ENCODE data around the gene ZNF814. TPM values are rescaled to one million over a fixed set of nuclear protein-coding genes. Genes with fewer than 3 reads are reported as not detected.
"Not testable (repeated sequence)": the region's sequence is repeated elsewhere in the genome, so short reads cannot be mapped to it uniquely, and the experiment has no call there.

The ZNF814 gene
- total RNA-seq, 1 donor from 2014 or later, result 51.7 TPM

DNA sequence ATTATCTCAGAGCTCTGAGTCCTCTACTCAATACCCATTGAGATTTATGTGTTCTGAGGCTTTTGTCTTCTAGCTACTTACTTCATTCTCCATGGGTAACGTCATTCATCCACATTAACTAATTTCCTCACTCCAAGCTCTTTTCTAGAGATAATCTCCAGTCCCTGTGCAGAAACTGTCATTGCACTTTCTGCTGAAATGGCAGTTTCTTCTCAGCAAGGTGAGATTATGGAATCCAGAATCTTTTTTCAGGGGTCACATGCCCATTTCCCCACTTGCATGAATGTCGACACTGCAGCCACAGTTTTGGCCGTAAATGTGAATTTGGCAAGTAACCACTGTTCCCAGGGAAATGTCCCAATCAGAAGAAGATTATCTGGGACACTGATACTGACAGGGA lies 26.5 kb downstream of the ZNF814 start:
- not testable (repeated sequence) for DNase-seq (ENCODE audit: low spot score)

DNA sequence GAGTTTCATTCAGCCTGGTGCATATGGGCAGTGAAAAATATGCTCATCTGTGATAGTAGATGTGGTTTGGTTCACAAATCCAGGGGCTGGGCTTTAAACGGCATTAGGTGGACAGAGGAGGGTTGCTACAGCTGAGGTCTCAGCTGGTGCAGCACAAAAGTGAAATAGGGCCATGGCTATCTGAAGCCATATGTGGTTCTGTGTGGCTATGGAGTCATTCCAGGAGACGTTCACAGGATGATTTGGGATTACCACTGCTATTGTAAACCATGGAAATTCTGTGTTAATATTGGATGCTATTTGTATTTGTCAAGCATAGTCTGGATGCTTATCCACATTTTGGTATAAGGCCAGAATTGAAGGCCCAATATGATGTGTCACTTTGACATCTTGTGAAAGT lies 34.7 kb downstream of the ZNF814 start:
- not testable (repeated sequence) for DNase-seq (ENCODE audit: low spot score)

DNA sequence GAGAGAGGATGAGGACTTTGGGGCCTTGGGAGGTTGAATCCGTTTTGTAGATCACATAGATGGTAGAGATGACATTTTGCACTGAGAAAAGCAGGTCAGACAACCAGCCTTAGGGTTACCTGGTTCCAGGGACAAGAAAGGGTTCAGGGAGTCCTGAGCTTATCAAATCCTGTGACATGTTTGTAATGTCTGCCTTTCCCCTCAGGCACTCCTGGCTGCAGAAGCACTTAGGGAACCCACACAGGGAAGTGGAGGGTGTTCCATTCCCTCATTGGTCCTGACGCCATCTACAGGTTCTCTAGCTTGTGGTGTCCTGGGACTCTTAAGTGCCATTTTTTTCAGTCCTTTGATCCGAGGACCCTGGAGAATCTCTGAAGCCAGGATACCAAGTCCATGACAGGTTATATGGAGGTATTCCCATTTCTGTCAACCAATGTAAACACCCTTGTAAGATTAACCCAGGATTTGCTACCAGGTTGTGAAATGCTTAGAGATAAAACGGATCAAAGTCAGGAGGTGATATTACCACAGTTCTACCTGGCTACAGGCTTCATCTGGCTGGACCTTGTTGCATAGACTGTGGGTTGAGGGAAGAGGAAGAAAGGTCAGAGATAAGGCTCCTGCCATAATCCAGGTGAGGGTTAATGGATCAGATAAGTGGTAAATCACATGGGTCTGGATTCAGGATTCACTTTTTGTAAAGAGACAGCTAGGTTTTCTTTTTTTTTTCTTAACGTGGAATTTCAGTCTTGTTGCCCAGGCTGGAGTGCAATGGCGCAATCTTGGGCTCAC lies 36.8 kb downstream of the ZNF814 start:
- DNase-seq (ENCODE audit: low spot score), result not testable (repeated sequence)

DNA sequence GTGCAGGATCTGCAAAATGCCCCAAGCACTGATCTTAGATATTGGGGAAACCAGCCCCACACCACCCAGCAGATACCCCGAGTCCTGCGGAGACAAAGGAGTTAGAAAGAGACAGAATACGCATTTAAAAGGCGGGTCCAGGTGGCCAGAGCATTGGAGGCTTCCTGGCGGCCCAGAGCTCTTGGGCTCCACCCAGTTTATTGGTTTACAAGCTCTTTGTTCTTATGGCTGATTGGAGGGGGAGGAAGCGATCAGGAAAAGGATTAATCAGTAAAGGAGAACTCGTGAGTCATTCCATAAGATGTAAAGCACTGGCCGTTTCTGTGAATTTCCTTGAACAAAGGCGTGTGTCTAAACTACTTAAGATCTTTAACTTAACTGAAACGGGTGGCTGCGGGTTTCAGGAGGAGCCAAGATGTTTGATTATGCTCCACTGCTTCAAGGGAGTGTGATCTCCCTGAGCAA lies 38.3 kb downstream of the ZNF814 start:
- no peak for DNase-seq (ENCODE audit: low spot score)

DNA sequence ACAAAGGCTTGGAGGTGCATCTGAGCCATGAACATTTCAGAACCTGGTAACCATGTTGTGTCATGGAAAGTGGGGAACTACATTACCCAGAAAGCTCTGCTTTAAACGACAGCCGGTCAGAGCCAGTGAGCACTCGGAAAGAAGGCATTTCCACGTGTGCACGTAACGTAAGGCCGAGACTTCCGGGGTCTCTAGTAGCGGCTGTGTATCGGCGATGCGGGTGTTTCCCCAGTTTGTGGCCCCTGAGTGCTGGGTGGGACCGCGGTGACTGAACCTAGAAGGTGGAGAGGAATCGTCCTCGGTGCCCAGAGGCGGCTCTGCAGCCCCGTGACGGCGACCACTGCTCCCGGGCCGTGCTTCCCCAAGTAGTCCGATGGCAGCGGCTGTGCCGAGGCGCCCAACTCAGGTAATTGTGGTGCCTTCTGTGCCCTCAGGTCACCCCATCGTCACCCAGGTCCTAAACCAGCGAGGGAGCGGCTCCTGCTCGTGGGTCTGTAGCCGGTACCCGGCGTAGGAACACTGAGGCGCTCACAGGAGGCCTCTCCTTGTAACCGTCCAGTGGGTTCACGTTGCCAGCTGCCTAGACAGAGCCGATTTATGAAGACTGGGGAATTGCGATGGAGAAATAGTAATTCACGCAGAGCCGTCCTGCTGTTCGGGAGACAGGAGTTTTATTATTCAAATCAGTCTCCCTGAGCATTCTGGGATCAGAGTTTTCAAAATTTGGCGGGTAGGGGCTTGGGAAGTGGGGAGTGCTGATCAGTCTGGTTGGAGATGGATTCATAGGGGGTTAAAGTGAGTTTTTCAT lies 39.0 kb downstream of the ZNF814 start, which contains the start of gene ZNF587:
ZNF587 (plus strand) TSS at position 194 of the 808 bp plus-strand sequence; CDS start at position 374, 180 bp downstream.
- DNase-seq (ENCODE audit: low spot score), result peak; percentile 78

DNA sequence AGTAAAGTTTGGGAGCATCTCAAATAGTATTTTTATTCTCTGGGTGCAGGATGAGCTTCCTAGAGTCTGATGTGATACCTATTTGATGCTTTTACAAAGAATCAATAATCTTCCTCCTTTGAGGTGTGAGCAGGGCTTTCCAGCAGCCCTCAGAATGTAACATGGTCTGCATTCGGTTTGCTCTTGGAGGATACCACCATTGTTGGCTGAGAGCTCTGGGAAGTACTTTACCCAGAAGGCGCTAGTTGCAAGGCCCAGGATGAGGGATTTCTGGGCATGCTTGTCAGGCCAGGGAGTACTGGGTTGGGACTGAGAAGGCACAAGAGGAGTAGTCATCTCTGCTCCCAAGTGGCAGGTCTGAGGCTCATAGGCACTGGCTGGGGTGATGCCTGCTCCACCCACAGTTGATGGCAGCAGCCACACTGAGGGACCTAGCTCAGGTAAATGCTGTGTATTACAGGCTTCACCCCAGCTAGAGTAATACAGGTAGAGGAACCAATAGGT lies 39.6 kb downstream of the ZNF814 start:
- not testable (repeated sequence) for DNase-seq (ENCODE audit: low spot score)

DNA sequence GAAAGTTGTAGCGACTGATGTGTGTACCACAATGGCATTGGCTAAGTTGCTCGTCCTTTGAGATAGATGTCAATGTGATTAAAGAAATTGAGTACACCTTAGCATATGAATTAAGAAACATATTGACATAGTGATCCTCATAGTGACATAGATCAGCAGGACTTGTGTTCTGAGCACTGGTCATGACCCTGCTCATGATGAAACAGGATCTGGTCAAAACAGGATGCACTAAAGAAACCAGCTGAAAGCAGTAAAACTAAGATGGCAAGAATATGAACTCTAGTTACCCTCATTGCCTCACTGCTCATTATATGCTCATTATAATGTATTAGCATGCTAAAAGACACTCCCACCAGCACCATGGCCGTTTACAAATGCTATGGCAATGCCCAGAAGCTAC lies 41.7 kb downstream of the ZNF814 start:
- DNase-seq (ENCODE audit: low spot score), result not testable (repeated sequence)

DNA sequence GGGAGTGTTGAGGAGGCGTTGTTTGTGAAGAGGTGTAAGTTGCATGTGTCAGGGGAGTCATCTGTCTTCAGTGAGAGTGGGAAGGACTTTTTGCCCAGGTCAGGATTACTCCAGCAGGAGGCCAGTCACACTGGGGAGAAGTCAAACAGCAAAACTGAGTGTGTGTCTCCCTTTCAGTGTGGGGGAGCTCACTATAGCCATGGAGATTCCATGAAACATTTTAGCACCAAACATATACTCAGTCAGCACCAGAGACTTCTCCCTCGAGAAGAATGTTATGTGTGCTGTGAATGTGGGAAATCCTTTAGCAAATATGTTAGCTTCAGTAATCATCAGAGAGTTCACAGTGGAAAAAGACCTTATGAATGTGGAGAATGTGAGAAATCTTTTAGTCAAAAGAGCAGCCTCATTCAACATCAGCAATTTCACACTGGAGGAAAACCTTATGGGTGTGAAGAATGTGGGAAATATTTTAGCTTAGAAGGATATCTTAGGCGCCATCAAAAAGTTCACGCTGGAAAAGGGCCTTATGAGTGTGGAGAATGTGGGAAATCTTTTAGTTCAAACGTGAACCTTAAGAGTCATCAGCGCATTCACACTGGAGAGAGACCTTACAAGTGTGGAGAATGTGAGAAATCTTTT lies 47.6 kb downstream of the ZNF814 start:
- no peak for DNase-seq (ENCODE audit: low spot score)

DNA sequence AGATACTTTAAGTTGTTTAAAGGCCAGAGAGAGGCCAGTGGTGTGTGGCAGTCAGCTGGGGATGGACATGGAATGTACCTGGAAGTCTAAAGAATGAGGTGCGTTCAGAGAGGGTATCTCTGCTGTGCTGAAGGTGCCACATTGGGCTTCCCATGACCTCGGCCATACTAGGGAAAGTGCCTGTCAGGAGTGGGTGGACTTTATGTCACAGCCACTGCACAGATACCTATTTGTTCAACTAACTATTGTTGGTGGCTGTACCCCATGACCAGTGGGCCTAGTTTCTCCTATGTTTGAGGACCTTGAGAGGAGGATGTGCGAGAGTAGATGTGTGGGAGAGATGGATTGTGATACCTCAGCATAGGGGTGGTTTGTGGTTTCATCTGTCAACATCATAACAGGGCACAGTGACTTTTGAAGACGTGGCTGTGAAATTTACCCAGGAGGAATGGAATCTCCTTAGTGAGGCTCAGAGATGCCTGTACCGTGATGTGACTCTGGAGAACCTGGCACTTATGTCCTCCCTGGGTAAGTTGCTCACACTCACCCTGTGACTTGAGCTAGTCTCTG lies 50.1 kb downstream of the ZNF814 start:
- not testable (repeated sequence) for DNase-seq (ENCODE audit: low spot score)

DNA sequence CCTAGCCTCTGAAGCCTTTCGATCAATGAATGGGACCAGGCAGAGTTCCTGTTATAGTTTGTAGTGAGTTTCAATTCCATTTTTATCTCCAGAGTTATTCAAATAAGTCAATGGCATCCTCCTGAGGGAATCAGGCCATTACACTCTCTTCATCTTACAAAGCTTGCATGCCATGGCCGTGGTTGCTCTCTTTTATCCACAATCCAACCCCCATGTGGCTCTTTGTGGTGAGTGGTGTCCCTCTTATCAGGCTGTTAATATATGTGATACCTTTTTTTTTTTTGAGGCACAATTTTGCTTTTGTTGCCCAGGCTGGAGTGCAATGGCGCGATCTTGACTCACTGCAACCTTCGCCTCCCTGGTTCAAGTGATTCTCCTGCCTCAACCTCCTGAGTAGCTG lies 51.8 kb downstream of the ZNF814 start:
- DNase-seq (ENCODE audit: low spot score), result not testable (repeated sequence)

DNA sequence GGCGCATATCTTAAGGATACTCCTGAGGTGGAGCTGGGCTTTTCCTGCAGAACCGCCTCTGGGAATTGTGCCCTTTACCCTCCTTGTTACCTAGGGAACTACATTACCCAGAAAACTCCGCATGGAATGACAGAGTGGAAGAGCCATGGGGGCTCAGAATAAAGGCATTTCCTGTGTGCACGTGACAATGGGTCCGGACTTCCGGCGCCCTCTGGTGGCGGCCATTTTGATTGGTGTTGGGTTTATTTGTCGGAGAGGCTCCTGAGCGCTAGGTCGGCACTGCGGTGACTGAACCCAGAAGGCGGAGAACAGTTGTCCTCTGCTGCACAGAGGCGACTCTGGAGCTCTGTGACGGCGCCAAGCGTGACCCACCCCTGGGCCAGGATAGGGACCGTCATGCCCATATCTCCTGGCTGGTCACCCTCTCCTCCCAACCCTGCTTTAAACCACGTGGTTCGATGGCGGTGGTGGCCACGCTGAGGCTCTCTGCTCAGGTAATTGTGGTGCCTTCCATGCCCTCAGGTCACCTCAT lies 58.7 kb downstream of the ZNF814 start, which contains the start of gene ZNF587B:
ZNF587B (plus strand) TSS at position 229 of the 532 bp plus-strand sequence; CDS start at position 459, 230 bp downstream.
- DNase-seq (ENCODE audit: low spot score), result no peak

DNA sequence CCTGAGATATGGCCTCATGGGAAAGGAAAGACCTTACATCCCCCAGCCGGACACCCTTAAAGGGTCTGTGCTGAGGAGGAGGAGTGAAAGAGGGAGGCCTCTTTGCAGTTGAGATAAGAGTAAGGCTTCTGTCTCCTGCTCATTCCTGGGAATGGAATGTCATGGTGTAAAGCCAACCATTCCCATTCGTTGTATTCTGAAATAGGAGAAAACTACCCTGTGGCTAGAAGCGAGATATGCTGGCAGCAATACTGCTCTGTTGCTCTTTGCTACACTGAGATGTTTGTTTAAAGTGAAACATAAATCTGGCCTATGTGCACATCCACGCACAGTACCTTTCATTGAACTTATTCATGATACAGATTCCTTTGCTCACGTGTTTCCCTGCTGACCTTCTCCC lies 59.5 kb downstream of the ZNF814 start:
- no peak for DNase-seq (ENCODE audit: low spot score)

DNA sequence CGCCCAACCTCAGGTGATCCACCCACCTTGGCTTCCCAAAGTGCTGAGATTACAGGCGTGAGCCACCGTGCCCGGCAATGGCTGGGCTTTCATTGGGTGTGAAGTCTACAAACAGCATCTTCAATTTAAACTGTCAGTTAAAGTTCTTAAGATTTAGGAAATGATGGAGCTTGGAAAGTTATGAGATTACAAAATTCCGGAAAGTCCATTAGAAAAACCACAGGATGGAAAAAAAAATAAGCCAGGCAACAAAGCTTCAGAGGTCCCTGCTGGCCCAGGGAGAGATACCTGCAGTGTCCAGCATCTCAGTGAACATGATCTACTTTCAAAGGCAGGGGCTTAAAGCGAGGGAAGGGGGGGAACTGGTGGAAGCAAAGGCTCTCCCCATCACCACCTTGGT lies 63.3 kb downstream of the ZNF814 start:
- DNase-seq (ENCODE audit: low spot score), result no peak

DNA sequence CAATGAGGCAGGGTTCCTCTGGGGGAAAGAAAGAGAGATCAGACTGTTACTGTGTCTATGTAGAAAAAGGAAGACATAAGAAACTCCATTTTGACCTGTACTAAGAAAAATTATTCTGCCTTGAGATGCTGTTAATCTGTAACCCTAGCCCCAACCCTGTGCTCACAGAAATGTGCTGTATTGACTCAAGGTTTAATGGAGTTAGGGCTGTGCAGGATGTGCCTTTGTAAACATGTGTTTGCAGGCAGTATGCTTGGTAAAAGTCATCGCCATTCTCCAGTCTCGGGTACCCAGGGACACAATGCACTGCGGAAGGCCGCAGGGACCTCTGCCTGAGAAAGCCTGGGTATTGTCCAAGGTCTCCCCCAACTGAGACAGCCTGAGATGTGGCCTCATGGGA lies 65.2 kb downstream of the ZNF814 start:
- not testable (repeated sequence) for DNase-seq (ENCODE audit: low spot score)

DNA sequence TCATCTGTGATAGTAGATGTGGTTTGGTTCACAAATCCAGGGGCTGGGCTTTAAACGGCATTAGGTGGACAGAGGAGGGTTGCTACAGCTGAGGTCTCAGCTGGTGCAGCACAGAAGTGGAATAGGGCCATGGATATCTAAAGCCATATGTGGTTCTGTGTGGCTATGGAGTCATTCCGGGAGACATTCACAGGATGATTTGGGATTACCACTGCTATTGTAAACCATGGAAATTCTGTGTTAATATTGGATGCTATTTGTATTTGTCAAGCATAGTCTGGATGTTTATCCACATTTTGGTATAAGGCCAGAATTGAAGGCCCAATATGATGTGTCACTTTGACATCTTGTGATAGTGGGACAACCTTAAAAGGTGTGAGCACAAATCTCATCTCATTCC lies 65.7 kb downstream of the ZNF814 start:
- DNase-seq (ENCODE audit: low spot score), result not testable (repeated sequence)

DNA sequence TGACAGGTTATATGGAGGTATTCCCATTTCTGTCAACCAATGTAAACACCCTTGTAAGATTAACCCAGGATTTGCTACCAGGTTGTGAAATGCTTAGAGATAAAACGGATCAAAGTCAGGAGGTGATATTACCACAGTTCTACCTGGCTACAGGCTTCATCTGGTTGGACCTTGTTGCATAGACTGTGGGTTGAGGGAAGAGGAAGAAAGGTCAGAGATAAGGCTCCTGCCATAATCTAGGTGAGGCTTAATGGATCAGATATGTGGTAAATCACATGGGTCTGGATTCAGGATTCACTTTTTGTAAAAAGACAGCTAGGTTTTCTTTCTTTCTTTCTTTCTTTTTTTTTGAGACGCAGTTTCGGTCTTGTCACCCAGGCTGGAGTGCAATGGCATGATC lies 67.3 kb downstream of the ZNF814 start:
- not testable (repeated sequence) for DNase-seq (ENCODE audit: low spot score)

DNA sequence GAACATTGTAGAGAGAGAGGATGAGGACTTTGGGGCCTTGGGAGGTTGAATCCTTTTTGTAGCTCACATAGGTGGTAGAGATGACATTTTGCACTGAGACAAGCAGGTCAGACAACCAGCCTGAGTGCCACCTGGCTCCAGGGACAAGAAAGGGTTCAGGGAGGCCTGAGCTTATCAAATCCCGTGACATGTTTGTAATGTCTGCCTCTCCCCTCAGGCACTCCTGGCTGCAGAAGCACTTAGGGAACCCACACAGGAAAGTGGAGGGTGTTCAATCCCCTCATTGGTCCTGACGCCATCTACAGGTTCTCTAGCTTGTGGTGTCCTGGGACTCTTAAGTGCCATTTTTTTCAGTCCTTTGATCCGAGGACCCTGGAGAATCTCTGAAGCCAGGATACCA lies 67.7 kb downstream of the ZNF814 start:
- DNase-seq (ENCODE audit: low spot score), result not testable (repeated sequence)

DNA sequence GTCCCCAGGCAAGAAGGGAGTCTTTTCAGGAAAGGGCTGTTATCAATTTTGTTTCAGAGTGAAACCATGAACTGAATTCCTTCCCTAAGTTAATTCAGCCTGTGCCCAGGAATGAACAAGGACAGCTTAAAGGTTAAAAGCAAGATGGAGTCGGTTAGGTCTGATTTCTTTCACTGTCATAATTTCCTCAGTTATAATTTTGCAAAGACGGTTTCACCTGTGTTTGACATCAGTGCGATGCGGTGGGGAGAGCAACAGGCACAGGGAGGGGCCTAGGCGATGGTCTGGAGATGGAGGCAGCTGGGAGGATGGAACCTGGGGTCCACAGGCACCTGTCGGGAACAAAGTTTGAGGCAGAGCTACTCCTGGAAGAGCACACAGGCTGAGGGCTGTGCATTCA lies 68.2 kb downstream of the ZNF814 start:
- DNase-seq (ENCODE audit: low spot score), result no peak

DNA sequence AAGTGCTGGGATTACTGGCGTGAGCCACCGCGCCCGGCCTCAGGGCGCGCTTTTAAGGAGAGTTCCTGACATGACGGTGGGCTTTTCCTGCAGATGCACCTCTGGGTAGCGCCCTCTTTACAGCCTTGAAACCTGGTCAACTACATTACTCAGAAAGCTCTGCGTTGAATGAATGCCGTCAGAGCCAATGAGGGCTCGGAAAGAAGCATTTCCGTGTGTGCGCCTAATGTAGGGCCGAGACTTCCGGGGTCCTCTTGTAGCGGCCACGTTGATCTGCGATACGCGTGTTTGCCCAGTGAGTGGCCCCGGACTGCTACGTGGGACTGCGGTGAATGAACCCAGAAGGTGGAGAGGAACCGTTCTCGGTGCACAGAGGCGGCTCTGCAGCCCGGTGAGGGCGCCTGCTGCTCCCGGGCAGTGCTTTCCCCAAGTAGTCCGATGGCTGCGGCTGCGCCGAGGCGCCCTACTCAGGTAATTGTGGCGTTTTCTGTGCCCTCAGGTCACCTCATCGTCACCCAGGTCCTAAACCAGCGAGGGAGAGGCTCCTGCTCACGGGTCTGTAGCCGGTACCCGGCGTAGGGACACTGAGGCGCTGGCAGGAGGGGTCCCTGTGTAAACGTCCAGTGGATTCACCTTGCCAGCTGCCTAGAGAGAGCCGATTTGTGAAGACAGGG lies 69.2 kb downstream of the ZNF814 start:
- DNase-seq (ENCODE audit: low spot score), result peak; percentile 86

DNA sequence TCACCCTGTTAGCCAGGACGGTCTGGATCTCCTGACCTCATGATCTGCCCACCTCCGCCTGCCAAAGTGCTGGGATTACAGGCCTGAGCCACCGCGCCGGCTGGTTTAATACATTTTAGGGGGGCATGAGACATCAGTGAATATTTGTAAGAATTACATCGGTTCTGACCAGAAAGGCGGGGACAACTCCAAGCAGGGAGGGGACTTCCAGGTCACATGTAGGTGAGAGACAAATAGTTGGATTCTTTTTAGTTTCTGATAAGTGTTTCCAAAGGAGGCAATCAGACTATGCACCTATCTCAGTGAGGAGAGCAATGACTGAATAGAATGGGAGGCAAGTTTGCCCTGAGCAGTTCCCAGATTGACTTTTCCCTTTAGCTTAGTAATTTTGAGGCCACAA lies 70.5 kb downstream of the ZNF814 start:
- no peak for DNase-seq (ENCODE audit: low spot score)

DNA sequence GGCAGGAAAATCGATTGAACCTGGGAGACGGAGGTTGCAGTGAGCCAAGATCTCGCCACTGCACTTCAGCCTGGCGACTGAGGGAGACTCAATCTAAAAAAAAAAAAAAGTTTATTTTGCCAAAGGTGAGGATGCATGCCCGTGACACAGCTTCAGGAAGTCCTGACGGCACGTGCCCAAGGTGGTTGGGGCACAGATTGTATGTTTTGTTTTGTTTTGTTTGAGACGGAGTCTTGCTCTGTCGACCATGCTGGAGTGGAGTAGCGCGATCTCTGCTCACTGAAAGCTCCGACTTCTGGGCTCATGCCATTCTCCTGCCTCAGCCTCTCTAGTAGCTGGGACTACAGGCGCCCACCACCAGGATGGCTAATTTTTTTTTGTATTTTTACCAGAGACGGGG lies 70.9 kb downstream of the ZNF814 start:
- DNase-seq (ENCODE audit: low spot score), result no peak

Measured in ureter (tissue), 1 donor.